Measurements from ENCODE around the gene LSS. TPM values are rescaled to one million over a fixed set of nuclear protein-coding genes. Genes with fewer than 3 reads are reported as not detected.

Gene LSS
- total and polyA plus RNA-seq, 2 experiments from 2014 or later = 55.0 to 237 TPM

DNA sequence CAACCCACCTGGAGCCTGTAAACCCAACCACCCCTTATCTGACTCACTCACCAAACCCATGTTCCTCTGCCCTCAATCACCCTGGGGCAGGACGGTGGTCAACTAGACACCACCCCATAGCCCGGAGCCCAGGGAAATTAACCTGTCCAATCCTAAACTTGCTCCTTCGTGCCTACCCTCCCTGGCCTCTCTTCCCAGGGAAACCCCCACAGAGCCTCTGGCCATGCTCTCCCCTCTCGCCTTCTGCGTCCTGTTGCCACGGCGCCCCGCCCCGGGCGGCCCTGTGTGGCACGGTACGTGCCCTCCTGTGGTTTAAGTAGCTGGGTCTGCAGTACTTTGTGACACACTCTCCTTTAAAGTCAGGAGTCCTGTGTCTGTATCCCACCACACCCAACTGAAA is 69.2 kb downstream of the LSS start (continued):
- TF ChIP-seq, protein P1, sequence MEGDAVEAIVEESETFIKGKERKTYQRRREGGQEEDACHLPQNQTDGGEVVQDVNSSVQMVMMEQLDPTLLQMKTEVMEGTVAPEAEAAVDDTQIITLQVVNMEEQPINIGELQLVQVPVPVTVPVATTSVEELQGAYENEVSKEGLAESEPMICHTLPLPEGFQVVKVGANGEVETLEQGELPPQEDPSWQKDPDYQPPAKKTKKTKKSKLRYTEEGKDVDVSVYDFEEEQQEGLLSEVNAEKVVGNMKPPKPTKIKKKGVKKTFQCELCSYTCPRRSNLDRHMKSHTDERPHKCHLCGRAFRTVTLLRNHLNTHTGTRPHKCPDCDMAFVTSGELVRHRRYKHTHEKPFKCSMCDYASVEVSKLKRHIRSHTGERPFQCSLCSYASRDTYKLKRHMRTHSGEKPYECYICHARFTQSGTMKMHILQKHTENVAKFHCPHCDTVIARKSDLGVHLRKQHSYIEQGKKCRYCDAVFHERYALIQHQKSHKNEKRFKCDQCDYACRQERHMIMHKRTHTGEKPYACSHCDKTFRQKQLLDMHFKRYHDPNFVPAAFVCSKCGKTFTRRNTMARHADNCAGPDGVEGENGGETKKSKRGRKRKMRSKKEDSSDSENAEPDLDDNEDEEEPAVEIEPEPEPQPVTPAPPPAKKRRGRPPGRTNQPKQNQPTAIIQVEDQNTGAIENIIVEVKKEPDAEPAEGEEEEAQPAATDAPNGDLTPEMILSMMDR (conservative IDR thresholded peaks at IDR 0.05; ENCODE audit: low read depth in 2 of 2) = no peak
- TF ChIP-seq ZNF114 (CRISPR knock-in tag; IDR thresholded peaks at IDR 0.05) (no peak), POLR2AphosphoS5 (IDR thresholded peaks at IDR 0.05; ENCODE audit: low read depth) (no peak), EZH2 (IDR thresholded peaks at IDR 0.05; ENCODE audit: low read depth, unreplicated experiment) (no peak)
- TF ChIP-seq, protein P2, sequence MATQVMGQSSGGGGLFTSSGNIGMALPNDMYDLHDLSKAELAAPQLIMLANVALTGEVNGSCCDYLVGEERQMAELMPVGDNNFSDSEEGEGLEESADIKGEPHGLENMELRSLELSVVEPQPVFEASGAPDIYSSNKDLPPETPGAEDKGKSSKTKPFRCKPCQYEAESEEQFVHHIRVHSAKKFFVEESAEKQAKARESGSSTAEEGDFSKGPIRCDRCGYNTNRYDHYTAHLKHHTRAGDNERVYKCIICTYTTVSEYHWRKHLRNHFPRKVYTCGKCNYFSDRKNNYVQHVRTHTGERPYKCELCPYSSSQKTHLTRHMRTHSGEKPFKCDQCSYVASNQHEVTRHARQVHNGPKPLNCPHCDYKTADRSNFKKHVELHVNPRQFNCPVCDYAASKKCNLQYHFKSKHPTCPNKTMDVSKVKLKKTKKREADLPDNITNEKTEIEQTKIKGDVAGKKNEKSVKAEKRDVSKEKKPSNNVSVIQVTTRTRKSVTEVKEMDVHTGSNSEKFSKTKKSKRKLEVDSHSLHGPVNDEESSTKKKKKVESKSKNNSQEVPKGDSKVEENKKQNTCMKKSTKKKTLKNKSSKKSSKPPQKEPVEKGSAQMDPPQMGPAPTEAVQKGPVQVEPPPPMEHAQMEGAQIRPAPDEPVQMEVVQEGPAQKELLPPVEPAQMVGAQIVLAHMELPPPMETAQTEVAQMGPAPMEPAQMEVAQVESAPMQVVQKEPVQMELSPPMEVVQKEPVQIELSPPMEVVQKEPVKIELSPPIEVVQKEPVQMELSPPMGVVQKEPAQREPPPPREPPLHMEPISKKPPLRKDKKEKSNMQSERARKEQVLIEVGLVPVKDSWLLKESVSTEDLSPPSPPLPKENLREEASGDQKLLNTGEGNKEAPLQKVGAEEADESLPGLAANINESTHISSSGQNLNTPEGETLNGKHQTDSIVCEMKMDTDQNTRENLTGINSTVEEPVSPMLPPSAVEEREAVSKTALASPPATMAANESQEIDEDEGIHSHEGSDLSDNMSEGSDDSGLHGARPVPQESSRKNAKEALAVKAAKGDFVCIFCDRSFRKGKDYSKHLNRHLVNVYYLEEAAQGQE (IDR thresholded peaks at IDR 0.05; ENCODE audit: unreplicated experiment) = no peak

DNA sequence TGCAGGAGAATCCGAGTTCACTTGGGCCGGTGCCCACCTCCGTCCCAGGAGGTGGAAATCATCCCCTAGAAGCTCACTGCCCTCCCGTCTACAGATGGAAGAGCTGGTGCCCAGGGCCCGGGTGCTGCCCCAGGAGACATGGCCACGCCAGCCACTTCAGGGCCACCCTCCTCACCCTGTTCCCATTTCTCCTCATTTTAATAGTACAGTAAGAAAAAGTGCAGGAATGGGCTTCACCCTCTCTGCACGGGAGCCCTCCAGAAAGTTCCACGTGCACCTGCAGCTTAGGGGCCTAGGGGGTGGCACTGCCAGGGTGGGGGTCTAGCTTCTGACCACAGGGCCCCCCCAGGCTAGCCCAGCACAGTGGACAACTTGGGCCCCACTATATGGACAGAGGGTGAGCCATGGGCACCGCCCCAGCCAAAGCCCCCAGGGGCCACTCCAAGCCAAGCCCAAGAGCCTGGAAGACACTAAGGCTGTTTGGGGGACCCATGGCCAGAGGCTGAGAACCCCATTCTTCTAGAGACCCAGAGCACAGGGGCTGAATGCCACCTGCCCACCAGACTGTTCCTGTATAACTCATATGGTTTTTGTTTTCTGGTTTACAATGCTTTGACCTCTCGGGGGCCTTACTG is 69.8 kb downstream of the LSS start:
- Mint-ChIP-seq H3K9me3 (peaks cover 20% of the 10 kb centered on the region), H3K36me3 (ENCODE audit: low read depth) (peaks cover 41% of the 10 kb centered on the region), H3K4me1 (no peaks in the 10 kb centered on the region), H3K4me3 (no peak overlapping the region), H3K27ac (no peak overlapping the region), H3K27me3 (ENCODE audit: insufficient read depth, low read depth, poor library complexity) (peaks cover 27% of the 10 kb centered on the region)
- Histone ChIP-seq H3F3A (replicated peaks; ENCODE audit: low read depth) (0 out of 2 replicates have a peak, but pooled peaks cover 4% of the 10 kb centered on the region), H3K9me2 (ENCODE audit: insufficient read depth) (no peaks in the 10 kb centered on the region), H3K4me3 (no peak overlapping the region), H4K20me1 (replicated peaks; ENCODE audit: insufficient read depth) (no peaks in the 10 kb centered on the region), H3K4me1 (ENCODE audit: insufficient read depth) (no peaks in the 10 kb centered on the region), H3K27me3 (ENCODE audit: insufficient read depth) (no peaks in the 10 kb centered on the region), H3K27ac (ENCODE audit: low read depth) (no peak overlapping the region), H3K36me3 (ENCODE audit: insufficient read depth) (no peaks in the 10 kb centered on the region), H3K4me2 (no peak overlapping the region), H3K79me2 (replicated peaks; ENCODE audit: insufficient read depth) (no peaks in the 10 kb centered on the region), H2AFZ (no peak overlapping the region)
- DNase-seq (ENCODE audit: low spot score) (no peak), ATAC-seq (no peak)
- TF ChIP-seq POLR2AphosphoS5 (IDR thresholded peaks at IDR 0.05; ENCODE audit: low read depth) = no peak
- TF ChIP-seq STAT1 (IDR thresholded peaks at IDR 0.05; ENCODE audit: unreplicated experiment) = no peak
- TF ChIP-seq EZH2 (IDR thresholded peaks at IDR 0.05; ENCODE audit: low read depth, unreplicated experiment) = no peak
- no peak for TF ChIP-seq NANOG (IDR thresholded peaks at IDR 0.05; ENCODE audit: borderline replicate concordance)
- TF ChIP-seq, protein P3, sequence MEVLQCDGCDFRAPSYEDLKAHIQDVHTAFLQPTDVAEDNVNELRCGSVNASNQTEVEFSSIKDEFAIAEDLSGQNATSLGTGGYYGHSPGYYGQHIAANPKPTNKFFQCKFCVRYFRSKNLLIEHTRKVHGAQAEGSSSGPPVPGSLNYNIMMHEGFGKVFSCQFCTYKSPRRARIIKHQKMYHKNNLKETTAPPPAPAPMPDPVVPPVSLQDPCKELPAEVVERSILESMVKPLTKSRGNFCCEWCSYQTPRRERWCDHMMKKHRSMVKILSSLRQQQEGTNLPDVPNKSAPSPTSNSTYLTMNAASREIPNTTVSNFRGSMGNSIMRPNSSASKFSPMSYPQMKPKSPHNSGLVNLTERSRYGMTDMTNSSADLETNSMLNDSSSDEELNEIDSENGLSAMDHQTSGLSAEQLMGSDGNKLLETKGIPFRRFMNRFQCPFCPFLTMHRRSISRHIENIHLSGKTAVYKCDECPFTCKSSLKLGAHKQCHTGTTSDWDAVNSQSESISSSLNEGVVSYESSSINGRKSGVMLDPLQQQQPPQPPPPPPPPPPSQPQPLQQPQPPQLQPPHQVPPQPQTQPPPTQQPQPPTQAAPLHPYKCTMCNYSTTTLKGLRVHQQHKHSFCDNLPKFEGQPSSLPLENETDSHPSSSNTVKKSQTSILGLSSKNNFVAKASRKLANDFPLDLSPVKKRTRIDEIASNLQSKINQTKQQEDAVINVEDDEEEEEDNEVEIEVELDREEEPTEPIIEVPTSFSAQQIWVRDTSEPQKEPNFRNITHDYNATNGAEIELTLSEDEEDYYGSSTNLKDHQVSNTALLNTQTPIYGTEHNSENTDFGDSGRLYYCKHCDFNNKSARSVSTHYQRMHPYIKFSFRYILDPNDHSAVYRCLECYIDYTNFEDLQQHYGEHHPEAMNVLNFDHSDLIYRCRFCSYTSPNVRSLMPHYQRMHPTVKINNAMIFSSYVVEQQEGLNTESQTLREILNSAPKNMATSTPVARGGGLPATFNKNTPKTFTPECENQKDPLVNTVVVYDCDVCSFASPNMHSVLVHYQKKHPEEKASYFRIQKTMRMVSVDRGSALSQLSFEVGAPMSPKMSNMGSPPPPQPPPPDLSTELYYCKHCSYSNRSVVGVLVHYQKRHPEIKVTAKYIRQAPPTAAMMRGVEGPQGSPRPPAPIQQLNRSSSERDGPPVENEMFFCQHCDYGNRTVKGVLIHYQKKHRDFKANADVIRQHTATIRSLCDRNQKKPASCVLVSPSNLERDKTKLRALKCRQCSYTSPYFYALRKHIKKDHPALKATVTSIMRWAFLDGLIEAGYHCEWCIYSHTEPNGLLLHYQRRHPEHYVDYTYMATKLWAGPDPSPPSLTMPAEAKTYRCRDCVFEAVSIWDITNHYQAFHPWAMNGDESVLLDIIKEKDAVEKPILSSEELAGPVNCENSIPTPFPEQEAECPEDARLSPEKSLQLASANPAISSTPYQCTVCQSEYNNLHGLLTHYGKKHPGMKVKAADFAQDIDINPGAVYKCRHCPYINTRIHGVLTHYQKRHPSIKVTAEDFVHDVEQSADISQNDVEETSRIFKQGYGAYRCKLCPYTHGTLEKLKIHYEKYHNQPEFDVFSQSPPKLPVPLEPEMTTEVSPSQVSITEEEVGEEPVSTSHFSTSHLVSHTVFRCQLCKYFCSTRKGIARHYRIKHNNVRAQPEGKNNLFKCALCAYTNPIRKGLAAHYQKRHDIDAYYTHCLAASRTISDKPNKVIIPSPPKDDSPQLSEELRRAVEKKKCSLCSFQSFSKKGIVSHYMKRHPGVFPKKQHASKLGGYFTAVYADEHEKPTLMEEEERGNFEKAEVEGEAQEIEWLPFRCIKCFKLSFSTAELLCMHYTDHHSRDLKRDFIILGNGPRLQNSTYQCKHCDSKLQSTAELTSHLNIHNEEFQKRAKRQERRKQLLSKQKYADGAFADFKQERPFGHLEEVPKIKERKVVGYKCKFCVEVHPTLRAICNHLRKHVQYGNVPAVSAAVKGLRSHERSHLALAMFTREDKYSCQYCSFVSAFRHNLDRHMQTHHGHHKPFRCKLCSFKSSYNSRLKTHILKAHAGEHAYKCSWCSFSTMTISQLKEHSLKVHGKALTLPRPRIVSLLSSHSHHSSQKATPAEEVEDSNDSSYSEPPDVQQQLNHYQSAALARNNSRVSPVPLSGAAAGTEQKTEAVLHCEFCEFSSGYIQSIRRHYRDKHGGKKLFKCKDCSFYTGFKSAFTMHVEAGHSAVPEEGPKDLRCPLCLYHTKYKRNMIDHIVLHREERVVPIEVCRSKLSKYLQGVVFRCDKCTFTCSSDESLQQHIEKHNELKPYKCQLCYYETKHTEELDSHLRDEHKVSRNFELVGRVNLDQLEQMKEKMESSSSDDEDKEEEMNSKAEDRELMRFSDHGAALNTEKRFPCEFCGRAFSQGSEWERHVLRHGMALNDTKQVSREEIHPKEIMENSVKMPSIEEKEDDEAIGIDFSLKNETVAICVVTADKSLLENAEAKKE (CRISPR knock-in tag; IDR thresholded peaks at IDR 0.05) = no peak
- TF ChIP-seq, protein P1 (conservative IDR thresholded peaks at IDR 0.05; ENCODE audit: low read depth in 2 of 2) = no peak
- TF ChIP-seq, protein P4, sequence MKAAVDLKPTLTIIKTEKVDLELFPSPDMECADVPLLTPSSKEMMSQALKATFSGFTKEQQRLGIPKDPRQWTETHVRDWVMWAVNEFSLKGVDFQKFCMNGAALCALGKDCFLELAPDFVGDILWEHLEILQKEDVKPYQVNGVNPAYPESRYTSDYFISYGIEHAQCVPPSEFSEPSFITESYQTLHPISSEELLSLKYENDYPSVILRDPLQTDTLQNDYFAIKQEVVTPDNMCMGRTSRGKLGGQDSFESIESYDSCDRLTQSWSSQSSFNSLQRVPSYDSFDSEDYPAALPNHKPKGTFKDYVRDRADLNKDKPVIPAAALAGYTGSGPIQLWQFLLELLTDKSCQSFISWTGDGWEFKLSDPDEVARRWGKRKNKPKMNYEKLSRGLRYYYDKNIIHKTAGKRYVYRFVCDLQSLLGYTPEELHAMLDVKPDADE (IDR thresholded peaks at IDR 0.05) = no peak
